ENCODE data around the gene RCVRN. TPM values are rescaled to one million over a fixed set of nuclear protein-coding genes. Genes with fewer than 3 reads are reported as not detected.

Gene RCVRN
- polyA plus RNA-seq, 1 of the 3 experiments (the other 2 are of a cell fraction), result not detected

GRCh38 chr17:9865586-9865985 is 39.5 kb downstream of the RCVRN start:
- H3F3A ChIP-seq (replicated peaks; ENCODE audit: insufficient read depth), result no peaks in the 10 kb centered on the region
- no peaks in the 10 kb centered on the region for H3K36me3 ChIP-seq (replicated peaks in 1 of 2; ENCODE audit: control insufficient read depth in 1 of 2, insufficient read depth in 2 of 2, low read length in 1 of 2)
- no peaks in the 10 kb centered on the region for H4K20me1 ChIP-seq (ENCODE audit: insufficient read depth)
- no peak overlapping the region for H3K4me2 ChIP-seq
- no peaks in the 10 kb centered on the region for H3K79me2 ChIP-seq (ENCODE audit: insufficient read depth)
- ChIA-PET POLR2A (no interaction called here), CTCF (no interaction called here)
- no peak overlapping the region for H3K9ac ChIP-seq
- WGBS (ENCODE audit: low lambda C conversion rate), result 0% methylated on average over 1 of the region's 1 CpG
- H3K27me3 ChIP-seq (ENCODE audit: insufficient read depth), result no peaks in the 10 kb centered on the region
- H3K9me3 ChIP-seq, result no peaks in the 10 kb centered on the region
- H3K27ac ChIP-seq (ENCODE audit: low read depth in 2 of 2, low read length in 1 of 2), result no peak overlapping the region
- no peaks in the 10 kb centered on the region for H3K4me1 ChIP-seq (ENCODE audit: control insufficient read depth in 1 of 2, insufficient read depth in 2 of 2, low read depth in 1 of 2, low read length in 1 of 2)
- H3K4me3 ChIP-seq (ENCODE audit: low read depth in 2 of 2, low read length in 1 of 2), result no peak overlapping the region
- H2AFZ ChIP-seq (ENCODE audit: low read depth), result no peak overlapping the region
- no peaks in the 10 kb centered on the region for H3K9me2 ChIP-seq
- no peak for TF ChIP-seq POLR2AphosphoS5 (IDR thresholded peaks at IDR 0.05; ENCODE audit: low read depth, low read length)
- TF ChIP-seq YY1 (IDR thresholded peaks at IDR 0.05; ENCODE audit: low read depth), result no peak
- TF ChIP-seq MAX (IDR thresholded peaks at IDR 0.05; ENCODE audit: low read depth), result no peak
- no peak for TF ChIP-seq JUND (IDR thresholded peaks at IDR 0.05)
- no peak for TF ChIP-seq TCF12 (IDR thresholded peaks at IDR 0.05)
- TF ChIP-seq FOXM1 (IDR thresholded peaks at IDR 0.05; ENCODE audit: low read depth), result no peak
- no peak for TF ChIP-seq CHD2 (IDR thresholded peaks at IDR 0.05; ENCODE audit: low read length, partially characterized antibody)
- TF ChIP-seq PBX3 (IDR thresholded peaks at IDR 0.05), result no peak
- no peak for TF ChIP-seq REST (IDR thresholded peaks at IDR 0.05; ENCODE audit: low read depth, low read length)
- TF ChIP-seq ELF1 (IDR thresholded peaks at IDR 0.05), result no peak
- no peak for TF ChIP-seq RCOR1 (IDR thresholded peaks at IDR 0.05; ENCODE audit: low read length)
- no peak for DNase-seq

GRCh38 chr17:9862949-9863348 is 42.1 kb downstream of the RCVRN start:
- ChIA-PET POLR2A (no interaction called here), CTCF (no interaction called here)
- no peaks in the 10 kb centered on the region for H3K4me1 ChIP-seq (ENCODE audit: control insufficient read depth in 1 of 2, insufficient read depth in 2 of 2, low read depth in 1 of 2, low read length in 1 of 2)
- no peaks in the 10 kb centered on the region for H3K9me3 ChIP-seq
- no peak overlapping the region for H3K4me3 ChIP-seq (ENCODE audit: low read depth in 2 of 2, low read length in 1 of 2)
- H3K79me2 ChIP-seq (ENCODE audit: insufficient read depth), result no peaks in the 10 kb centered on the region
- 12% methylated on average over 4 of the region's 4 CpGs for WGBS (ENCODE audit: low lambda C conversion rate)
- H3K27ac ChIP-seq (ENCODE audit: low read depth in 2 of 2, low read length in 1 of 2), result no peak overlapping the region
- H4K20me1 ChIP-seq (ENCODE audit: insufficient read depth), result no peaks in the 10 kb centered on the region
- DNase-seq, result no peak
- no peaks in the 10 kb centered on the region for H3K9me2 ChIP-seq
- H3K4me2 ChIP-seq, result no peak overlapping the region
- H3F3A ChIP-seq (replicated peaks; ENCODE audit: insufficient read depth), result no peaks in the 10 kb centered on the region
- H2AFZ ChIP-seq (ENCODE audit: low read depth), result no peak overlapping the region
- no peaks in the 10 kb centered on the region for H3K36me3 ChIP-seq (replicated peaks in 1 of 2; ENCODE audit: control insufficient read depth in 1 of 2, insufficient read depth in 2 of 2, low read length in 1 of 2)
- no peaks in the 10 kb centered on the region for H3K27me3 ChIP-seq (ENCODE audit: insufficient read depth)
- H3K9ac ChIP-seq, result no peak overlapping the region
- TF ChIP-seq MAX (IDR thresholded peaks at IDR 0.05; ENCODE audit: low read depth) (no peak), JUND (IDR thresholded peaks at IDR 0.05) (no peak), FOSL2 (IDR thresholded peaks at IDR 0.05; ENCODE audit: borderline replicate concordance, low read depth) (no peak), EZH2phosphoT487 (IDR thresholded peaks at IDR 0.05; ENCODE audit: borderline replicate concordance, low read depth) (no peak), USF1 (IDR thresholded peaks at IDR 0.05; ENCODE audit: borderline replicate concordance, low read depth) (no peak), NFIC (IDR thresholded peaks at IDR 0.05; ENCODE audit: borderline replicate concordance) (no peak), POLR2AphosphoS5 (IDR thresholded peaks at IDR 0.05; ENCODE audit: low read depth, low read length) (no peak), RFX5 (IDR thresholded peaks at IDR 0.05; ENCODE audit: low read length) (no peak), TCF12 (IDR thresholded peaks at IDR 0.05) (no peak), GATA2 (CRISPR knock-in tag; IDR thresholded peaks at IDR 0.05) (no peak), SIN3A (IDR thresholded peaks at IDR 0.05; ENCODE audit: borderline replicate concordance, low read depth, low read length) (no peak), NRF1 (IDR thresholded peaks at IDR 0.05; ENCODE audit: low read depth, low read length) (no peak), SMC3 (IDR thresholded peaks at IDR 0.05; ENCODE audit: low read depth, low read length) (no peak)
